ENCODE measurements around the gene MATN1.

Gene MATN1

GRCh38 chr1:30762152-30762929, 39.0 kb upstream of the MATN1 start:
- no peak for TF ChIP-seq CTCF (conservative IDR thresholded peaks at IDR 0.05; ENCODE audit: low read depth)
- POLR2A ChIA-PET (ENCODE audit: low non-redundant PET) = no interaction called here
- no peak for DNase-seq (ENCODE audit: low spot score)
- CTCF ChIA-PET = interaction anchor here (0.7 to 1.5 kb wide), 2 partner anchors 8 to 43 kb away, joined by 4 read pairs; no protein-coding TSS in a partner anchor
- H3K27ac ChIP-seq = no peak overlapping the region

DNA sequence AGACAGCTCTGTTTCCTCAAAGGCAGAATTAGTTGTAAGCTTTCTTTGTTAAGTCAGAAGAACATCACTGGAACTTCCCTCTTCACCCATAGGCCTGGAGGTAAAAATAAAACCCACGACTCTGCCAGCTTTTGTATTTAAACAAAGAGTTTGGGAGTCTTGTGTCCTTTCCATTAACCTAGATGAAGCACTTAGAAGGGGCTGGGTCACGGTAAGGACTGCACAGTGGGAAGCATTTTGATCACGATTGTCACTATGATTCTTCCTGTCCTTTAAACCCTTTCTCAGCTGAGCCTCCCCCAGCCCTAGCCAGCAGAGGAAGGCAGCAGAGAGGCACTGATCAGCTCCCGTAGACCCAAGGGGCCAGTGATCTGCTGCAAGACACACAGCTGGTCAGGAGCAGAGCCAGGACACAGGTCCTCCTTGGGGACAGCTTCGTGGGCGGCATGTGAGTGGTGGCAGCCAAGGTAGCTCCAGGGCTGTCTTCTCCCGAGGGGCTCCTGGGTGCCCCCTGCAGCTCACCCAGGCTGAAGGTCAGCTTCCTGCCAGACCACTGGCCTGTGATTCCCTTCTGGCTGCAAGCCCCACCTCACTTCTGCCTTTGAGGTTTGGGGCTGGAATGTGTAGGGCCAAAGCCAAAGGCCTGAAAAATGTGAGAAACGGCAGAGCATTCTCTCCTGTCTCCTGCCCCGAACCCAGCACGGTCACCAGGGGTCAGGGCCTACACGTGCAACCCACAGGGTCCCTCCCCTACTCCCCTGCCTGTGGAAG, 38.2 kb upstream of the MATN1 start:
- ChIA-PET CTCF (interaction anchor here (0.8 to 1.0 kb wide), 2 partner anchors 17 to 21 kb away, joined by 4 read pairs; no protein-coding TSS in a partner anchor), POLR2A (ENCODE audit: low non-redundant PET) (no interaction called here)
- DNase-seq (ENCODE audit: low spot score) = no peak
- H3K27ac ChIP-seq = no peak overlapping the region
- TF ChIP-seq CTCF (conservative IDR thresholded peaks at IDR 0.05; ENCODE audit: low read depth) = no peak

- no peak for TF ChIP-seq CTCF (conservative IDR thresholded peaks at IDR 0.05; ENCODE audit: low read depth)
- H3K27ac ChIP-seq = no peak overlapping the region
- POLR2A ChIA-PET (ENCODE audit: low non-redundant PET) = no interaction called here
- no peak for DNase-seq (ENCODE audit: low spot score)
- CTCF ChIA-PET = interaction anchor here (0.5 to 1.0 kb wide), 3 partner anchors 17 to 583 kb away, joined by 4 to 5 read pairs (median 4); no protein-coding TSS in a partner anchor
These were observed 37.4 kb upstream of the MATN1 start for GRCh38 chr1:30760596-30761324.

GRCh38 chr1:30759718-30760281, 36.4 kb upstream of the MATN1 start:
- no peak overlapping the region for H3K27ac ChIP-seq
- ChIA-PET CTCF (no interaction called here), POLR2A (ENCODE audit: low non-redundant PET) (no interaction called here)
- TF ChIP-seq CTCF (conservative IDR thresholded peaks at IDR 0.05; ENCODE audit: low read depth) = no peak
- no peak for DNase-seq (ENCODE audit: low spot score)

DNA sequence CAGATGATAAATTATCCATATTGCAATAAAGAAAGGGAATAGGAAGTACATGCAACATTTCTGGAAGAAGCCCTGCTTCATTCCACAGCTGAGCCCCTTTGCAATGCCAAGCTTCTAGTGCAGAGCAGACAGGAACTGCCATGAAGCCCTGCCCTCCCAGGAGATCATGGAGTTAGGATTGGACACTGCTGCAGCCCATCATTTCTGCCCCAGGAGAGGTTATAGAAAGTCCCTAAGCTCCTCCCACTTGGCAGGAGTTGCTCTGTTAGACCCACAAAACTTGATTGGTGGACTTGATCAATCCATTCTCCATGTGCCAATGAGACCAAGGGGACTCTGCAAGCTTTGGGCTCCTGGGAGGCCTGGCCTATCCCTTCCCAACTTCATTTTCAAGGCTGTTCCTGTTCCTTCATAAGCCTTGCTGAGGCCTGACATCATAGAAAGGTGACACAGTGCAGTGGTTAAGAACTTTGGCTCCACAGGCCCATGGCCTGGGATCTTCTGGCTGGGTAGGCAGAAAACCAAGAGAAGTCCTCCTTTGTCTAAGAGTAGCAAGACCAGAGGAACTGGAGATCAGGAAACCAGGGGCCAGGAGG, 35.5 kb upstream of the MATN1 start:
- H3K27ac ChIP-seq = no peak overlapping the region
- no peak for TF ChIP-seq CTCF (conservative IDR thresholded peaks at IDR 0.05; ENCODE audit: low read depth)
- peak; percentile 27 for DNase-seq (ENCODE audit: low spot score)
- ChIA-PET CTCF (interaction anchor here (1.1 kb wide), 1 partner anchor 43 kb away, joined by 4 read pairs; no protein-coding TSS in a partner anchor), POLR2A (ENCODE audit: low non-redundant PET) (no interaction called here)
